ENCODE results near the gene PRKN. TPM values are rescaled to one million over a fixed set of nuclear protein-coding genes. Genes with fewer than 3 reads are reported as not detected.

PRKN gene
- total RNA-seq, 4 donors from 2014 or later: 5.2 to 121 (median 6.9) TPM

GRCh38 chr6:162294029-162294428, 433.5 kb downstream of the PRKN start:
- WGBS, 2 donors: 21 to 35% methylated on average over 4 of the region's 4 CpGs
- no peak for DNase-seq
- Histone ChIP-seq H3K36me3 (no peaks in the 10 kb centered on the region), H3K4me3 (replicated peaks in 1 of 3) (no peak overlapping the region), H3K27ac (no peak overlapping the region), H3K9me3 (no peaks in the 10 kb centered on the region), H3K27me3 (no peaks in the 10 kb centered on the region), H3K4me1 (no peaks in the 10 kb centered on the region)
- no peak for TF ChIP-seq POLR2A (IDR thresholded peaks at IDR 0.05)
- TF ChIP-seq, protein P1, sequence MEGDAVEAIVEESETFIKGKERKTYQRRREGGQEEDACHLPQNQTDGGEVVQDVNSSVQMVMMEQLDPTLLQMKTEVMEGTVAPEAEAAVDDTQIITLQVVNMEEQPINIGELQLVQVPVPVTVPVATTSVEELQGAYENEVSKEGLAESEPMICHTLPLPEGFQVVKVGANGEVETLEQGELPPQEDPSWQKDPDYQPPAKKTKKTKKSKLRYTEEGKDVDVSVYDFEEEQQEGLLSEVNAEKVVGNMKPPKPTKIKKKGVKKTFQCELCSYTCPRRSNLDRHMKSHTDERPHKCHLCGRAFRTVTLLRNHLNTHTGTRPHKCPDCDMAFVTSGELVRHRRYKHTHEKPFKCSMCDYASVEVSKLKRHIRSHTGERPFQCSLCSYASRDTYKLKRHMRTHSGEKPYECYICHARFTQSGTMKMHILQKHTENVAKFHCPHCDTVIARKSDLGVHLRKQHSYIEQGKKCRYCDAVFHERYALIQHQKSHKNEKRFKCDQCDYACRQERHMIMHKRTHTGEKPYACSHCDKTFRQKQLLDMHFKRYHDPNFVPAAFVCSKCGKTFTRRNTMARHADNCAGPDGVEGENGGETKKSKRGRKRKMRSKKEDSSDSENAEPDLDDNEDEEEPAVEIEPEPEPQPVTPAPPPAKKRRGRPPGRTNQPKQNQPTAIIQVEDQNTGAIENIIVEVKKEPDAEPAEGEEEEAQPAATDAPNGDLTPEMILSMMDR (IDR thresholded peaks at IDR 0.05): no peak
- intact Hi-C loops (cut with DNase I): no loop called here

GRCh38 chr6:162292915-162293314, 434.7 kb downstream of the PRKN start:
- WGBS, 2 donors: 80% methylated on average over 2 of the region's 2 CpGs
- no peak for DNase-seq
- Histone ChIP-seq H3K4me3 (replicated peaks in 1 of 3) (no peak overlapping the region), H3K27ac (no peak overlapping the region), H3K27me3 (no peaks in the 10 kb centered on the region), H3K9me3 (no peaks in the 10 kb centered on the region), H3K4me1 (no peaks in the 10 kb centered on the region), H3K36me3 (no peaks in the 10 kb centered on the region)
- intact Hi-C loops (cut with DNase I): no loop called here
- TF ChIP-seq, protein P1 (IDR thresholded peaks at IDR 0.05): no peak
- no peak for TF ChIP-seq POLR2A (IDR thresholded peaks at IDR 0.05)

DNA sequence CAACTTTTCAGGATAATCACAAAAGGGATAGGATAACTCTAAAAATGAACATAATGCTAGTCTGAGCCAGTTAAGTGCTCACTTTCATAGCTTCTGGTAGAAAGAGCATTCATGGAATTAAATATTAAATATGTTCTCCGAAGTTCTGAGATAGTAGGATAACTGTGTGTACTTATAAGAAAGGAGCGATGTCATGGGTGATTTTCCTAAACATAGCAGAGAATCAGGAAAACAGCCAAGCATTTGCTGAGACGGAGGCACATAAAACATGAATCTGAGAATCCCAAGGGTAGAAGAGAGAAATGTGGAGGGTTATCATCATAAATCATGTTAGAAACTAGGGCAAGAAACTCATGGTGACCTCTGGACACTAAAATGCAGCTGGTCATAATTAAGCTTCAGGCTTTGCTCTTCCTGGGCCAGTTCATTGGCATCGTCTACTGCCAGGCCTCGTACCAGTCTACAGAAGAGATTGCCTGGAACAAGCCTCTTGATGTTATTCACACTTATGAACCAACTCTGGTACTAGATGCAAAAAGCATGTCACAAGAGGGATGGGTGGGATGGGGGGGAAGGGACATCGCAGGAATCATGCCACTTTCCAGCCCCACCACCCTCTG, 436.6 kb downstream of the PRKN start:
- intact Hi-C loops (cut with DNase I): no loop called here
- no peak overlapping the region for H3K27ac ChIP-seq
- H3K9me3 ChIP-seq: no peaks in the 10 kb centered on the region
- no peaks in the 10 kb centered on the region for H3K27me3 ChIP-seq
- H3K4me3 ChIP-seq (replicated peaks in 1 of 3): no peak overlapping the region
- H3K4me1 ChIP-seq: no peaks in the 10 kb centered on the region
- DNase-seq: no peak
- no peaks in the 10 kb centered on the region for H3K36me3 ChIP-seq
- TF ChIP-seq, protein P1 (IDR thresholded peaks at IDR 0.05): no peak
- TF ChIP-seq POLR2A (IDR thresholded peaks at IDR 0.05): no peak
- WGBS, 2 donors: 74 to 81% methylated on average over 6 of the region's 6 CpGs

- DNase-seq: no peak
- no peaks in the 10 kb centered on the region for H3K4me1 ChIP-seq
- no peaks in the 10 kb centered on the region for H3K36me3 ChIP-seq
- intact Hi-C loops (cut with DNase I): no loop called here
- H3K27me3 ChIP-seq: no peaks in the 10 kb centered on the region
- no peak overlapping the region for H3K27ac ChIP-seq
- TF ChIP-seq, protein P1 (IDR thresholded peaks at IDR 0.05): no peak
- TF ChIP-seq POLR2A (IDR thresholded peaks at IDR 0.05): no peak
- WGBS, 2 donors: 76 to 81% methylated on average over 4 of the region's 4 CpGs
- no peaks in the 10 kb centered on the region for H3K9me3 ChIP-seq
- no peak overlapping the region for H3K4me3 ChIP-seq (replicated peaks in 1 of 3)
Measured at GRCh38 chr6:162289972-162290371, 437.6 kb downstream of the PRKN start.

DNA sequence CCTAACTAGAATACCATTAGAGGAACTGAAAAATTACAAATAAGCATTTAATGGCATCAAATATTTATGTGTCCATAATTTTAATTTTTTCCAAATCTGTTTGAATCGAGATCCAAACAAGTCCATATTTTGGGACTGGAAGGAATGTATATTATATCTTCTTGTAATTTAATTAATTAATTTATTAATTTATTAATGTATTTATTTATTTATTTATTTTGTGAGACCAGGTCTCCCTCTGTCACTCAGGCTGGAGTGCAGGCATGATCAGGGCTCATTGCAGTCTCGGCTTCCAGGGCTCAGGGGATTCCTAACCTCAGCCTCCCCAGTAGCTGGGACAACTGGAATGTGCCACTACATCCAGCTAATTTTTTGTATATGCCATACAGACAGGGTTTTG, 453.6 kb downstream of the PRKN start:
- H3K27ac ChIP-seq: no peak overlapping the region
- no peak overlapping the region for H3K4me3 ChIP-seq (replicated peaks in 1 of 3)
- H3K9me3 ChIP-seq: no peaks in the 10 kb centered on the region
- H3K4me1 ChIP-seq: no peaks in the 10 kb centered on the region
- WGBS, 2 donors: 94 to 95% methylated on average over 2 of the region's 2 CpGs
- intact Hi-C loops (cut with DNase I): no loop called here
- no peak for DNase-seq
- TF ChIP-seq POLR2A (IDR thresholded peaks at IDR 0.05): no peak
- TF ChIP-seq, protein P1 (IDR thresholded peaks at IDR 0.05): no peak
- no peaks in the 10 kb centered on the region for H3K36me3 ChIP-seq
- no peaks in the 10 kb centered on the region for H3K27me3 ChIP-seq

Data from thyroid gland (tissue), 4 donors.